ENCODE measurements around the gene CTNNA1.
"Not testable (repeated sequence)": the region's sequence is repeated elsewhere in the genome, so short reads cannot be mapped to it uniquely, and the experiment has no call there.

CTNNA1 gene

GRCh38 chr5:138745268-138745667 lies 8.0 kb upstream of the CTNNA1 start:
- no peak overlapping the region for H3K4me3 ChIP-seq (ENCODE audit: control insufficient read depth, low read depth, low read length)
- DNase-seq (ENCODE audit: low read depth): no peak
- TF ChIP-seq, protein P1, sequence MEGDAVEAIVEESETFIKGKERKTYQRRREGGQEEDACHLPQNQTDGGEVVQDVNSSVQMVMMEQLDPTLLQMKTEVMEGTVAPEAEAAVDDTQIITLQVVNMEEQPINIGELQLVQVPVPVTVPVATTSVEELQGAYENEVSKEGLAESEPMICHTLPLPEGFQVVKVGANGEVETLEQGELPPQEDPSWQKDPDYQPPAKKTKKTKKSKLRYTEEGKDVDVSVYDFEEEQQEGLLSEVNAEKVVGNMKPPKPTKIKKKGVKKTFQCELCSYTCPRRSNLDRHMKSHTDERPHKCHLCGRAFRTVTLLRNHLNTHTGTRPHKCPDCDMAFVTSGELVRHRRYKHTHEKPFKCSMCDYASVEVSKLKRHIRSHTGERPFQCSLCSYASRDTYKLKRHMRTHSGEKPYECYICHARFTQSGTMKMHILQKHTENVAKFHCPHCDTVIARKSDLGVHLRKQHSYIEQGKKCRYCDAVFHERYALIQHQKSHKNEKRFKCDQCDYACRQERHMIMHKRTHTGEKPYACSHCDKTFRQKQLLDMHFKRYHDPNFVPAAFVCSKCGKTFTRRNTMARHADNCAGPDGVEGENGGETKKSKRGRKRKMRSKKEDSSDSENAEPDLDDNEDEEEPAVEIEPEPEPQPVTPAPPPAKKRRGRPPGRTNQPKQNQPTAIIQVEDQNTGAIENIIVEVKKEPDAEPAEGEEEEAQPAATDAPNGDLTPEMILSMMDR (conservative IDR thresholded peaks at IDR 0.05; ENCODE audit: control insufficient read depth, insufficient read depth, low read depth, low read length): no peak

GRCh38 chr5:138748630-138749081 lies 4.6 kb upstream of the CTNNA1 start:
- DNase-seq (ENCODE audit: low read depth): peak; percentile 92
- H3K4me3 ChIP-seq (ENCODE audit: control insufficient read depth, low read depth, low read length): no peak overlapping the region
- TF ChIP-seq, protein P1 (conservative IDR thresholded peaks at IDR 0.05; ENCODE audit: control insufficient read depth, insufficient read depth, low read depth, low read length): no peak

DNA sequence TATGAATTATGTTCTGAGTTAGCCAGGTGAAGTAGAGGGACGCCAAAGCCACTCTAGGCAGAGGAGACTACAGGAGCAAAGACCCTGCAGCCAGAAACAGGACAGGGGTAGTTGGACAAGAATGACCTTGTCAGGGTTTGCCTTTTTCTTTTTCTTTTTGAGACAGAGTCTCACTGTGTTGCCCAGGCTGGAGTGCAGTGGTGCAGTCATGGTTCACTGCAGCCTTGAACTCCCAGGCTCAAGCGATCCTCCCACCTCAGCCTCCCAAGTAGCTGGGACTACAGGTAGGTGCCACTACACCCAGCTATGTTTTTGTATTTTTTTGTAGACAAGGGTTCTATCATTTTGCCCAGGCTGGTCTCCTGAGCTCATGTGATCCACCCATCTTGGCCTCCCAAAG lies 1.9 kb upstream of the CTNNA1 start:
- DNase-seq (ENCODE audit: low read depth); H3K4me3 ChIP-seq (ENCODE audit: control insufficient read depth, low read depth, low read length): not testable (repeated sequence)

GRCh38 chr5:138752341-138752950 lies 779 bp upstream of the CTNNA1 start:
- no peak for DNase-seq (ENCODE audit: low read depth)
- H3K4me3 ChIP-seq (ENCODE audit: control insufficient read depth, low read depth, low read length): peak overlapping the region; percentile 73
- TF ChIP-seq, protein P1 (conservative IDR thresholded peaks at IDR 0.05; ENCODE audit: control insufficient read depth, insufficient read depth, low read depth, low read length): no peak

DNA sequence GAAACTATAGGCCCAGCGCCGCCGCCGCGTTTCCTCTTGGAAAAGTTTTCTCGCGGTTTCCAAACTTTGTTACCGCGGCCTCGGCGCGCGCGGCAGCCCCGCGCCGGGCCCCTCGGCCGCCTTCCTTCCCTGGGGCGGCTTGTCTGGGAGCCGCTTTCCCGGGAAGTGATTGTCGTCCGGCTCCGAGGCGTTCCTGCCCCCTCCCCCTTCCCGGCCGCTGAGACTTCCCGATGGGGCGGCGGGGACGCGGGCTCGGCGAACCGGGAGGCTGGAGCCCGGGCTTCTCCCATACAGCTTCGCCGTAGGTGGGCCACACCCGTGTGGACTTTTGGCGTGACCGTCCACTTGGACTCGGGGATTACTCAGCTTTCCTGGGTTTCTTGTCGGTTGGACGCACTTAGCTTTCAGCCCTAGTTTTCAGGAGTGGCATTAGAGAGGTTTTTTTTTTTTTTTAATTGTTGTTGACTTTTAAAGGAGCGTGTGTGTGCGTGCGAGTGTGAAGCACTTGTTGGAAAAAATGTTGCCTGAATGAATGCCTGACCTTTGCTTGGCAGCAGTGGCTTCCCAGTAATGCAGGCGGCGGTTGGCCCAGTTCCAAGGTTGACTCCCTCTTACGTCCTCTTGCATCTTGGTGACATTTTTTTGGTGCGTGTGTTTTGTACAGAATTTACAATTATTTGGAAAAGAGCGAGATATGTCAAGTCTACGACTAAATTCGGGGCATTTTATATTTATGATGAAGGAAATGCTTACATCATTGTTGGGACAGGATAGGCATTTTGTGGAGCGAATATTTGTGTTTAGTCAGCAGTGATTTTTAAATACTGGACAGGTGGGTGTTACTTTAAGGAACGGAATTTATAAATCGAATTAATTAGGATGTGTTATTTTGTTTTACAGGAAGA lies 821 bp downstream of the CTNNA1 start:
- TF ChIP-seq, protein P1 (conservative IDR thresholded peaks at IDR 0.05; ENCODE audit: control insufficient read depth, insufficient read depth, low read depth, low read length): no peak
- DNase-seq (ENCODE audit: low read depth): peak; percentile 86
- peak overlapping the region; percentile 73 for H3K4me3 ChIP-seq (ENCODE audit: control insufficient read depth, low read depth, low read length)

- peak overlapping the region; percentile 73 for H3K4me3 ChIP-seq (ENCODE audit: control insufficient read depth, low read depth, low read length)
- TF ChIP-seq, protein P1 (conservative IDR thresholded peaks at IDR 0.05; ENCODE audit: control insufficient read depth, insufficient read depth, low read depth, low read length): no peak
Measured at GRCh38 chr5:138754699-138755057, 1.5 kb downstream of the CTNNA1 start.

GRCh38 chr5:138755084-138755748 lies 2.0 kb downstream of the CTNNA1 start:
- TF ChIP-seq, protein P1 (conservative IDR thresholded peaks at IDR 0.05; ENCODE audit: control insufficient read depth, insufficient read depth, low read depth, low read length): no peak
- H3K4me3 ChIP-seq (ENCODE audit: control insufficient read depth, low read depth, low read length): peak overlapping the region; percentile 73
- no peak for DNase-seq (ENCODE audit: low read depth)

More at GRCh38 chr5:138754699-138755057, 1.5 kb downstream of the CTNNA1 start:
- no peak for DNase-seq (ENCODE audit: low read depth)

Data from fibroblast of mammary gland (primary cell).